GM10847 (cell line): ENCODE data around the gene LYSMD3.

Experiments used
- POLR2A ChIP-seq: IDR thresholded peaks from 2 replicates; pipeline ENCODE4 v1.6.1; 2011; ENCODE audit not compliant: insufficient read length; ENCODE audit errors: extremely low read depth

LYSMD3 gene

GRCh38 chr5:90528601-90529193 is 687 bp downstream of the LYSMD3 start:
- TF ChIP-seq POLR2A = no peak

DNA sequence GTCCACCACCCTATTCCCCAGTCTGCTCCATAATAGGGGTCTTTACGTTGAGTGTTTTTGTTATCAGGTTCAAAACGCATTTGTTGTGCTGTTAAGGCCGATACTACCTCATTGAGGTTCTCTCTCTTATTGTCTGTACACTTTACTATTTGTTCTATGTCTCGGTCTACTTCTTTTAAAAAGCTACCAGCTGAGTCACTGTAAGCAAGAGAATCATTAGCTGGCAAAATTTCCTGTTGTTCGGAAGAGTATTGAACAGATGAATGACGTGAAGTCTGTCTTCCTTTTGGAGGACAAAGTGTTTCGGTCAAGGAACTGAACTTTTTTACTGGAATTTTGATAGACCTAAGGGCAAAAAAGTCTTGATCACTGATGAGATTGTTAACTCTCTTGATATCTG is 10.3 kb downstream of the LYSMD3 start:
- TF ChIP-seq POLR2A = no peak

GRCh38 chr5:90518661-90519060 is 10.7 kb downstream of the LYSMD3 start:
- no peak for TF ChIP-seq POLR2A

- TF ChIP-seq POLR2A = no peak
Measured at GRCh38 chr5:90514520-90514919, 14.9 kb downstream of the LYSMD3 start.

DNA sequence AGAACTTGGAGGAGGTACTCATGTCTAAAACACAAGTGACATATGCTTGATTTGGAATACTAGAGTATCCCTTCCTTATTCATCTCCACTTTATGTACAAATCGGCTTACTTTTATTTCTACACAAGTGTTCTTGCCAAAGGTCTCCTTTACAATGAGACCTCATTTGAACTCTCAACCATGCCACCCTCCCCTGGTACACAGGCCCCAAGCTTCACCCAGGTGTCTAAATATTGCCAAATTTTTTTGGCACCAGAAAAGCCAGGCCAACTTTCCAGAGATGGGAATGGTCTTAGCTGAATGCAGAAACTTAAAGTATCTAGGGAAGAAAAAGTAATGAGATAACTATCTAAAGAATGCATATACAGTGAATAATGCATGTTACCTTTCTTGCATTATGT is 18.9 kb downstream of the LYSMD3 start:
- TF ChIP-seq POLR2A = no peak

DNA sequence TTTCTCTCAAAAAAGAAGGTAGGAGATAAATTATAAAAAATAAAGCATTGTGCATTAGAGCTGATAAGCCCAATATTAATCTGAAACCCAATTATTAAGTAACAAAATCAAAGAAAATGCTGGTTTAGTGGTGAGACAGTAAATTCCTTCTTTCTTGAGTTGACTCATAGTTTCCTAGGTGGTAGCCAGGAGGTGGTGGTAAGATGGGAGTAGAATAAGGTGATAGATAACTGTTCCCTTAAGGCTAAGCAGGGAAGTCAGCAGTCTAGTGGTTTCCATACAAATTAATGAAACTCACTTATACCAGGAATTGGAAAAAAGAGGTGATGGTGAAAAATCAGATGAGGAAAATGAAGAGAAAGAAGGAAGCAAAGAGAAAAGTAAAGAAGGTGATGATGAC is 23.2 kb downstream of the LYSMD3 start:
- no peak for TF ChIP-seq POLR2A

DNA sequence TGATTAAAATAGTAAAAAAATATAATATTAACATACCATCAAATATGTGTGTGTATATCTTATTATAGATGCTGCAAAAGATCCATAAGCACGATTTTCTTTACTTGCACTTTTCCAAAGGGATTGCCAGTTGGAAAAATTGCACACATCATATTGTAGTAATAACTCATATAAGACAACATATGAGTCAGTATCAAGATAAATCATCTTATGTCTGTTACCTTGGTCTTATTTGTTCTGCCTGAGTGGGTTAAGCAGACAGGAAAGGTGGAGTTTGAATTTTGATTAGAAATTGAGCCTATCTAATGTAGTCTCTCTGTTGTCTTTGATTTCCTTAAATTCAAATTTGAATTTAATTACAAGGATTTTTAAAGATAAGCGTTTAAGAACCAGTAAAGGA is 24.6 kb downstream of the LYSMD3 start:
- no peak for TF ChIP-seq POLR2A

DNA sequence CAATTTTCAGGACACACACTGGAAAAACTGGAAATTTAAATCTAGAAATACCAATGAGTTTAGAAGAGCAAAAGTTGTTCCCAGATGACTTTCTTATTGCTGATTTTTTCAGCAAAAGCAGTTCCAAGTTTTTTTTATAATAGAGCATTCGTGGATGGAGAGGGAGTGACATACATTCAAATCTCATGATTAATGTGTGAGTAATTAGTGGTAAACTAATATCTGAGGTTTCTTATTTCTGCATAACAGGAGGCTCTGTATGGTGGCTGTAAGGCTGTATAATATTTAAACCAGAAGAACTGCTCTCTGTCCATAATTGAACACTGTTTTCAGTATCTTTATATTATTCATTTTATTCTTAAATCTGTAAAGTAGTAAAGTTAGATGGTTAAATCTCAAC is 25.8 kb downstream of the LYSMD3 start:
- TF ChIP-seq POLR2A = no peak

GRCh38 chr5:90495146-90495545 is 34.2 kb downstream of the LYSMD3 start:
- no peak for TF ChIP-seq POLR2A

DNA sequence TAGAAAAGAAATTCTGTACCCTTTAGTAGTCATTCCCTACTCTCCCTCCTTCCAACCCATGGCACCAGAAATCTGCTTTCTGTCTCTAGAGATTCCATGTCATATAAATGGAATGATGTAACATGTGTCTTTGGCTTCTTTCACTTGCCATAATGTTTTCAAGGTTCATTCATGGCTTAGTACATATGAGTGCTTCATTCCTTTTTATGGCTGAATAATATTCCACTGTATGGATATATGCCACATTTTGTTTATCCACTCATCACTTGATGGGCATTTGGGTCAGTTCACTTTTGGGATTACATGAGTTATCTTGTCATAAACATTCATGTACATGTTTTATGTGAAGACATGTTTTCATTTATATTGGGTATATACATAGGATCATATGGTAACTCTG is 35.3 kb downstream of the LYSMD3 start:
- TF ChIP-seq POLR2A = no peak

GRCh38 chr5:90488791-90489190 is 40.6 kb downstream of the LYSMD3 start:
- TF ChIP-seq POLR2A = no peak

GRCh38 chr5:90484540-90484939 is 44.8 kb downstream of the LYSMD3 start:
- TF ChIP-seq POLR2A = no peak

GRCh38 chr5:90483206-90483605 is 46.2 kb downstream of the LYSMD3 start:
- no peak for TF ChIP-seq POLR2A

DNA sequence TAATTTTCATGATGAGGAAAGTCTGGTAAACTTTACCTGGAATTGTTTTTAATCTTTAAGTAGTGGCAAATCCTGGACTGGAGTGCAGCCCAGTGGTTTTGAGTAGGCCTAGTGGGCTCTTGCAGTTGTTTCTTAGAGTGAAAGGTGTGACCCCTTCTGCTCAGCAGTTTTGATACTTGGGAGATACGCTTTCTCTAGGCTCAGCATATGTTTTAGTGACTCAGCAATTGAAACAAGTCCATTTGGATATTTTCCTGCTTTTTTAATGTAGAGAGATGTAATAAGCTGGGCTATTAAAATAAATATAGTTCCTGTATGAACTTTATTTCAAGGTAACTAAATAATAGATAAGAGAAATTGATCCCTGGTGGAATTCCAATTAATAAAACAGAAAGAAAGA is 48.7 kb downstream of the LYSMD3 start:
- TF ChIP-seq POLR2A = no peak

DNA sequence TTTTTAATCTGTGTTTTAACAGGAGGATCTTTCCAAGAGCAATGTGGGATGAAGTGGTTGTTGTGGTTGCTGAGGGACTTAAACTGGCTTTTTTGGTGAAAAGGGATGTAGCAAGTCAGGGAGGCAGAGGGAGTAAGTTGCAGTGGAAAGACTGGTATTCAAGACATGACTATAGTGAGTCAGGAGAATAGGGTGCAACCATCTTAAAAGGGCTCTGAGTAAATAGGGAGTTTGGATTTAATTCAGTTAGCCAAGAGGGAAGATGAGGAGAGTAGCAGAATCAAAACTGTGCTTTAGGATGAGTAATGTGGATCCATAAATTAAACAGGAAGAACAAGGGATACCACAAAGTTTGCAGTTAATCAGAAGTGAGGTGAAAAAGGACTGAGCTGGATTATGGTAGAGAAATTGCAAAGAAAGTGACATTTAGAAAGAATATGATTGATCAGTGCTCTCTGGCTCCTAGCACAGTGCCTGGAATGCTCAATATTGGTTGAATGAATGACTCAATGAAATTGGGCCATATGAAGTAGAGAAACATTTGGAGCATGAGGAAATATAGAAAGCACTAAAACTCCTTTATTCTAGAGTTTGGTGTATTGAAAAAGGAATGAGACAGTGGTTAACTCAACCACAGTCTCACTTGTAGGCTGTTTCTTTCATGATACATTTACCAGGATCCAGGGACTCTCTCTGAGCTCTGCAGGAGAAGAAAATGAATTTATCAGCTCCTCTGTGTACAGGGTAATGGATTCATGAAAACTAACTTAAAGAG is 49.6 kb downstream of the LYSMD3 start:
- no peak for TF ChIP-seq POLR2A

DNA sequence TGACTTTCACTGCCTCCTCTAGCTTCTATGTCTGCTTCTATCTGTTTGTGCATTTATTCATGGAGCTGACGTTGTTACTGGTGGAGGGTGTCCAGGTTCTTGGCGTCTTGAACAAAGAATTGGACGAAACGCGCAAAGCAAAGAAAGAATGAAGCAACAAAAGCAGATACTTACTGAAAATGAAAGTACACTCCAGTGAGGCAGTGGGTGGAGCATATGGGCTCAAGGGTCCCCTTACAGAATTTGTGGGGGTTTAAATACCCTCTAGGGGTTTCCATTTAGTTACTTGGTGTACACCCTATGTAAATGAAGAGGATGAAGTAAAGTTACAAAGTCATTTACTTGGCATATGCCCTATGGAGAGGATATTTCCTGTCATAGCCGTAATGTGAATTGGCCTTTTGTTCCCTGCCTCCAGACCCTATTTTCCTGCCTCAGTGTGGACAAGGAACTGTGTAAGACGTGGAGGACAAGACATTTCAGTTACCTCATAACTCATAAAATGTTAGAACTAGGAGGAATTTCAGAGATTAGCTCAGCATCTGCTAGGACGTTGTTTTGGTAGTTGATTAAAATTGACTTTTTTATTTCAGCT is 51.7 kb downstream of the LYSMD3 start:
- TF ChIP-seq POLR2A = no peak
